Body of pancreas (tissue), 4 donors: Measurements from ENCODE around the gene CAPN2.

Experiments used
- CTCF ChIP-seq, 7 experiments: fragments of 450-650 bp in 4 of 7; fragments of 200-600 bp in 3 of 7; sonication (generic) in 3 of 7; IDR thresholded peaks; one replicate each; pipeline ENCODE4 v1.5.1; 2016 to 2019; ENCODE audit warnings: antibody characterized with exemption in 7 of 7
- POLR2A ChIP-seq, 3 donors: fragments of 450-650 bp; IDR thresholded peaks; one replicate each; pipeline ENCODE4 v1.6.1; 2016; ENCODE audit warnings: antibody characterized with exemption in 3 of 3, mild to moderate bottlenecking in 2 of 3

DNA sequence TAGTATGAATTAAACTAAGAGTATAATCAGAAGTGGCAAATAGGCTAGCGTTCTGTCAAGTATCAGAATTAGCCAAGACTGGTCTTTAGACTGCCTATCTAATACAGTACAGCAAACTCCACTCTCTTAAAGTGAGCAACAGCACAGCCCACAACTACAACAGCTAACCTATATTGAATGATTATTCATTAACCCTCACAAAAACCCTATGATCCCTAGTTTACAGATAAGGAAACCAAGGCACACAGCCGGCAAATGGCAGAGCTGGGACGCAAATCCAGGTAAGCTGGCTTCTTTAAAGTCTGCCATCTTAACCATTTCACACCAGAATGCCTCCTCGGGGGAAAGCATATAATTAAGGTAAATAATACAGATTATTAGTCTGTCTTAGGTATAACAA, 81.4 kb downstream of the CAPN2 start:
- TF ChIP-seq CTCF (IDR thresholded peaks at IDR 0.05) (no peak), POLR2A (IDR thresholded peaks at IDR 0.05) (no peak)
